Stomach (tissue), 9 donors: Measurements from ENCODE around the gene RNF112. TPM values are rescaled to one million over a fixed set of nuclear protein-coding genes. Genes with fewer than 3 reads are reported as not detected.
"Not testable (repeated sequence)": the region's sequence is repeated elsewhere in the genome, so short reads cannot be mapped to it uniquely, and the experiment has no call there.

ENCODE experiments used
- DNase-seq, 2 donors: peaks; one replicate each; pipeline versions ENCODE4 v3.0.0 to v3.0.0-alpha.2; 2013 to 2019
- H3K27ac ChIP-seq, 5 donors: fragments of 200-600 bp in 4 of 5; sonication (generic) in 4 of 5; one replicate each; pipeline ENCODE4 v1.5.1; 2013 to 2019; ENCODE audit warnings: mild to moderate bottlenecking in 1 of 5, moderate library complexity in 1 of 5
- H3K27me3 ChIP-seq, 3 donors: fragments of 200-600 bp; sonication (generic); one replicate each; pipeline ENCODE4 v1.5.1; 2017 to 2019; ENCODE audit warnings: mixed run types in 1 of 3
- H3K36me3 ChIP-seq, 4 donors: fragments of 200-600 bp; sonication (generic); 1 replicate in 3 of 4; 2 replicates in 1 of 4; pipeline ENCODE4 v1.5.1; 2016 to 2019
- H3K4me1 ChIP-seq, 4 donors: fragments of 200-600 bp; sonication (generic); one replicate each; pipeline ENCODE4 v1.5.1; 2016 to 2019
- H3K4me3 ChIP-seq, 4 donors: fragments of 200-600 bp; sonication (generic) in 3 of 4; one replicate each; pipeline ENCODE4 v1.5.1; 2016 to 2019; ENCODE audit warnings: mild to moderate bottlenecking in 1 of 4
- H3K9me3 ChIP-seq, 4 donors: fragments of 200-600 bp; sonication (generic); one replicate each; pipeline ENCODE4 v1.5.1; 2016 to 2019
- EP300 ChIP-seq: sonication (generic); formaldehyde crosslinking; IDR thresholded peaks from one replicate; pipeline ENCODE4 v1.6.1; 2017; ENCODE audit warnings: antibody characterized with exemption
- POLR2A ChIP-seq, 4 donors: fragments of 450-650 bp; IDR thresholded peaks; one replicate each; pipeline ENCODE4 v1.6.1; 2016; ENCODE audit warnings: antibody characterized with exemption in 4 of 4, control low read depth in 2 of 4, mild to moderate bottlenecking in 1 of 4, moderate library complexity in 1 of 4
- POLR2AphosphoS5 ChIP-seq, 3 donors: sonication (generic); formaldehyde crosslinking; IDR thresholded peaks; one replicate each; pipeline ENCODE4 v1.6.1; 2016; ENCODE audit warnings: antibody characterized with exemption in 3 of 3
- WGBS, 5 donors: extraction: QIAGEN DNeasy Blood & Tissue Kit in 3 of 5; methylation state at CpG; one replicate each; pipeline versions ENCODE4 v1.1.5 to v1.1.7; 2013 to 2018; 5-methylcytosine and 5-hydroxymethylcytosine counted together
- intact Hi-C: fragments of 100-400 bp; cut with DNase I; formaldehyde crosslinking; loops from one replicate; pipeline ENCODE4 v1.15.1; 2023; ENCODE audit warnings: low total_unique reads
- polyA plus RNA-seq, 3 donors: library from polyadenylated mRNA; stranded (reverse); fragments of 200-250 nt; gene quantifications; one replicate each; pipeline ENCODE4 v1.2.3, GENCODE V29; 2013
- total RNA-seq, 5 donors: library from RNA; depleted of rRNA; stranded (reverse); fragments of >200 nt; gene quantifications; one replicate each; pipeline versions ENCODE4 v1.1.0 to v1.2.3, GENCODE V29; 2014 to 2016
- TF ChIP-seq, protein P1 (sequence below), 7 experiments: fragments of 450-650 bp in 4 of 7; fragments of 200-600 bp in 3 of 7; sonication (generic) in 3 of 7; IDR thresholded peaks; one replicate each; pipeline ENCODE4 v1.5.1; 2016 to 2019; ENCODE audit warnings: antibody characterized with exemption in 7 of 7, control low read depth in 2 of 7, mild to moderate bottlenecking in 1 of 7
- donor health status: healthy with polysubstance abuse.
- donor health status: Bipolar disorder and iron deficiency.
- donor health status: healthy.

Gene RNF112
- total and polyA plus RNA-seq, 8 donors: 0.45 to 5.0 (median 2.1) TPM; not detected in 2

GRCh38 chr17:19460700-19461099 lies 49.7 kb downstream of the RNF112 start:
- intact Hi-C loops: no loop called here
- no peak overlapping the region for H3K4me3 ChIP-seq

GRCh38 chr17:19461116-19461515 lies 50.1 kb downstream of the RNF112 start:
- H3K4me1 ChIP-seq: peaks cover 19 to 32% (median 27%) of the 10 kb centered on the region in 4 donors
- H3K9me3 ChIP-seq: no peaks in the 10 kb centered on the region
- intact Hi-C loops: no loop called here
- no peaks in the 10 kb centered on the region for H3K27me3 ChIP-seq
- H3K27ac ChIP-seq: peak overlapping the region in 1 of 5 donors; percentile 6
- no peaks in the 10 kb centered on the region for H3K36me3 ChIP-seq
- no peak for DNase-seq
- TF ChIP-seq EP300: no peak
- TF ChIP-seq, protein P1, sequence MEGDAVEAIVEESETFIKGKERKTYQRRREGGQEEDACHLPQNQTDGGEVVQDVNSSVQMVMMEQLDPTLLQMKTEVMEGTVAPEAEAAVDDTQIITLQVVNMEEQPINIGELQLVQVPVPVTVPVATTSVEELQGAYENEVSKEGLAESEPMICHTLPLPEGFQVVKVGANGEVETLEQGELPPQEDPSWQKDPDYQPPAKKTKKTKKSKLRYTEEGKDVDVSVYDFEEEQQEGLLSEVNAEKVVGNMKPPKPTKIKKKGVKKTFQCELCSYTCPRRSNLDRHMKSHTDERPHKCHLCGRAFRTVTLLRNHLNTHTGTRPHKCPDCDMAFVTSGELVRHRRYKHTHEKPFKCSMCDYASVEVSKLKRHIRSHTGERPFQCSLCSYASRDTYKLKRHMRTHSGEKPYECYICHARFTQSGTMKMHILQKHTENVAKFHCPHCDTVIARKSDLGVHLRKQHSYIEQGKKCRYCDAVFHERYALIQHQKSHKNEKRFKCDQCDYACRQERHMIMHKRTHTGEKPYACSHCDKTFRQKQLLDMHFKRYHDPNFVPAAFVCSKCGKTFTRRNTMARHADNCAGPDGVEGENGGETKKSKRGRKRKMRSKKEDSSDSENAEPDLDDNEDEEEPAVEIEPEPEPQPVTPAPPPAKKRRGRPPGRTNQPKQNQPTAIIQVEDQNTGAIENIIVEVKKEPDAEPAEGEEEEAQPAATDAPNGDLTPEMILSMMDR (IDR thresholded peaks at IDR 0.05): no peak
- no peak for TF ChIP-seq POLR2A (IDR thresholded peaks at IDR 0.05)
- TF ChIP-seq POLR2AphosphoS5 (IDR thresholded peaks at IDR 0.05): no peak
- H3K4me3 ChIP-seq: no peak overlapping the region

More at GRCh38 chr17:19460700-19461099, 49.7 kb downstream of the RNF112 start:
- 76 to 87% (median 82%) methylated on average over 3 of the region's 3 CpGs for WGBS, 5 donors
- no peaks in the 10 kb centered on the region for H3K27me3 ChIP-seq
- H3K27ac ChIP-seq: peak overlapping the region in 1 of 5 donors; percentile 6
- no peaks in the 10 kb centered on the region for H3K9me3 ChIP-seq
- H3K36me3 ChIP-seq: no peaks in the 10 kb centered on the region
- peaks cover 19 to 32% (median 27%) of the 10 kb centered on the region in 4 donors for H3K4me1 ChIP-seq
- peak in 1 of 2 donors; percentile 47 for DNase-seq
- TF ChIP-seq EP300 (no peak), POLR2AphosphoS5 (IDR thresholded peaks at IDR 0.05) (no peak), POLR2A (IDR thresholded peaks at IDR 0.05) (no peak)
- TF ChIP-seq, protein P1 (IDR thresholded peaks at IDR 0.05): no peak

DNA sequence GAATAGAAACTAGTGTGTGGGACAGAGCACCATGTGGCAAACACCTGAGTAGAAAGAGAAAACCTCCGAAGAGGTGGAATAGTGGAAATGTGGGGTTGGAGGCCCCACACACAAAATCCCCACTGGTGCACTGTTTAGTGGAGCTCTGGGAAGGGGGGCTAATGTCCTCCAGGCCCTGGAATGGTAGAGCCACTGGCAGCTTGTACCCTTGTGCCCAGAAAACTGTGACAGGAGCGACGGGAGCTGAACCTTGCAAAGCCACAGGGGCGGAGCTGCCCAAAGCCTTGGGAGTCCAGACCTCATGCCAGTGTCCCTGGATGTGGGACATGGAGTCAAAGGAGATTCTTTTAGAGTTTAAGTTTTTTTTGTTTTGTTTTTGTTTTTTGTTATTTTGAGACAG lies 50.6 kb downstream of the RNF112 start:
- Histone ChIP-seq H3K4me1 (peaks cover 19 to 32% (median 27%) of the 10 kb centered on the region in 4 donors), H3K4me3 (no peak overlapping the region), H3K36me3 (no peaks in the 10 kb centered on the region), H3K27ac (no peak overlapping the region), H3K9me3 (no peaks in the 10 kb centered on the region), H3K27me3 (no peaks in the 10 kb centered on the region)
- WGBS, 5 donors: 96 to 97% (median 97%) methylated on average over 4 of the region's 4 CpGs
- no peak for DNase-seq
- no peak for TF ChIP-seq POLR2A (IDR thresholded peaks at IDR 0.05)
- no peak for TF ChIP-seq EP300
- TF ChIP-seq, protein P1 (IDR thresholded peaks at IDR 0.05): no peak
- no peak for TF ChIP-seq POLR2AphosphoS5 (IDR thresholded peaks at IDR 0.05)
- intact Hi-C loops: no loop called here

GRCh38 chr17:19462456-19463035 lies 51.5 kb downstream of the RNF112 start:
- Histone ChIP-seq H3K4me1 (peaks cover 19 to 32% (median 27%) of the 10 kb centered on the region in 4 donors), H3K27ac (peak overlapping the region in 4 of 5 donors; percentile 20 to 59 (median 44))
- H3K27me3 ChIP-seq, intact Hi-C loops, H3K4me3 ChIP-seq, DNase-seq, H3K9me3 ChIP-seq, H3K36me3 ChIP-seq: not testable (repeated sequence)
- 92 to 98% (median 94%) methylated on average over 7 of the region's 7 CpGs for WGBS, 5 donors
